ENCODE data around the gene PDZD7. TPM values are rescaled to one million over a fixed set of nuclear protein-coding genes. Genes with fewer than 3 reads are reported as not detected.

The PDZD7 gene
- total and polyA plus RNA-seq, 9 of the 15 experiments (the other 6 are each of a cell fraction or from before 2014, with no cell fraction given) = 0.04 to 0.24 (median 0.08) TPM; not detected in 3

DNA sequence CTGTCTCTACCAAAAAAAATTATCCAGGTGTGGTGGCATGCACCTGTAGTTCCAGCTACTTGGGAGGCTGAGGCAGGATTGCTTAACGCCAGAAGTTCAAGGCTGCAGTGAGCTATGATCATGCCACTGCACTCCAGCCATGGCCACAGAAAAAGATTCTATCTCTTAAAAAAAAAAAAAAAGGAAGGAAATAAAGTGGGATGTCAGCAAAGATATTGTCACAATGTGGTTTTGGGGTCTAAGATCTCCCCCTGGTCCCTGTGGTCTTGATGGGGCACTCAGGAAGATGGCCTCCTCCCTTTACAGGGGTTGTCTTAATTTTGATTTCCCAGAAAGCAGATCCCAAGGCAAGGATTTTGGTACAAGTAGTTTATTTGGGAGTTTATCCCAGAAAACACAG lies 23.4 kb upstream of the PDZD7 start:
- no peak for TF ChIP-seq FOSL1 (tag; conservative IDR thresholded peaks at IDR 0.05)
- no peak for TF ChIP-seq PTBP1 (IDR thresholded peaks at IDR 0.05; ENCODE audit: low read depth, low read length)
- no peak for TF ChIP-seq NR4A1 (CRISPR knock-in tag; IDR thresholded peaks at IDR 0.05)
- no peak for TF ChIP-seq NR4A1 (tag; IDR thresholded peaks at IDR 0.05)
- TF ChIP-seq ADNP (tag; IDR thresholded peaks at IDR 0.05) = no peak
- no peak for TF ChIP-seq CREB1 (IDR thresholded peaks at IDR 0.05)
- no peak for TF ChIP-seq CREB1 (CRISPR knock-in tag; IDR thresholded peaks at IDR 0.05)
- no peak for TF ChIP-seq SREBF1 (IDR thresholded peaks at IDR 0.05; ENCODE audit: borderline replicate concordance, low read depth, low read length)
- no peak for TF ChIP-seq CSDE1 (IDR thresholded peaks at IDR 0.05)
- TF ChIP-seq MTF1 (CRISPR knock-in tag; IDR thresholded peaks at IDR 0.05; ENCODE audit: borderline replicate concordance) = no peak
- TF ChIP-seq, protein P1, sequence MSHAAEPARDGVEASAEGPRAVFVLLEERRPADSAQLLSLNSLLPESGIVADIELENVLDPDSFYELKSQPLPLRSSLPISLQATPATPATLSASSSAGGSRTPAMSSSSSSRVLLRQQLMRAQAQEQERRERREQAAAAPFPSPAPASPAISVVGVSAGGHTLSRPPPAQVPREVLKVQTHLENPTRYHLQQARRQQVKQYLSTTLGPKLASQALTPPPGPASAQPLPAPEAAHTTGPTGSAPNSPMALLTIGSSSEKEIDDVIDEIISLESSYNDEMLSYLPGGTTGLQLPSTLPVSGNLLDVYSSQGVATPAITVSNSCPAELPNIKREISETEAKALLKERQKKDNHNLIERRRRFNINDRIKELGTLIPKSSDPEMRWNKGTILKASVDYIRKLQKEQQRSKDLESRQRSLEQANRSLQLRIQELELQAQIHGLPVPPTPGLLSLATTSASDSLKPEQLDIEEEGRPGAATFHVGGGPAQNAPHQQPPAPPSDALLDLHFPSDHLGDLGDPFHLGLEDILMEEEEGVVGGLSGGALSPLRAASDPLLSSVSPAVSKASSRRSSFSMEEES (CRISPR knock-in tag; IDR thresholded peaks at IDR 0.05) = no peak
- TF ChIP-seq KAT2B (IDR thresholded peaks at IDR 0.05; ENCODE audit: low read depth, low read length) = no peak
- no peak for TF ChIP-seq ZNF695 (CRISPR knock-in tag; IDR thresholded peaks at IDR 0.05)
- no peak for TF ChIP-seq NELFE (IDR thresholded peaks at IDR 0.05; ENCODE audit: insufficient read depth, insufficient read length)
- no peak for TF ChIP-seq NFIC (IDR thresholded peaks at IDR 0.05)
- TF ChIP-seq, protein P2, sequence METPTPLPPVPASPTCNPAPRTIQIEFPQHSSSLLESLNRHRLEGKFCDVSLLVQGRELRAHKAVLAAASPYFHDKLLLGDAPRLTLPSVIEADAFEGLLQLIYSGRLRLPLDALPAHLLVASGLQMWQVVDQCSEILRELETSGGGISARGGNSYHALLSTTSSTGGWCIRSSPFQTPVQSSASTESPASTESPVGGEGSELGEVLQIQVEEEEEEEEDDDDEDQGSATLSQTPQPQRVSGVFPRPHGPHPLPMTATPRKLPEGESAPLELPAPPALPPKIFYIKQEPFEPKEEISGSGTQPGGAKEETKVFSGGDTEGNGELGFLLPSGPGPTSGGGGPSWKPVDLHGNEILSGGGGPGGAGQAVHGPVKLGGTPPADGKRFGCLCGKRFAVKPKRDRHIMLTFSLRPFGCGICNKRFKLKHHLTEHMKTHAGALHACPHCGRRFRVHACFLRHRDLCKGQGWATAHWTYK (CRISPR knock-in tag; IDR thresholded peaks at IDR 0.05) = no peak
- TF ChIP-seq HMGXB4 (CRISPR knock-in tag; IDR thresholded peaks at IDR 0.05) = no peak
- no peak for TF ChIP-seq ZNF224 (CRISPR knock-in tag; IDR thresholded peaks at IDR 0.05)
- no peak for TF ChIP-seq ZNF311 (CRISPR knock-in tag; IDR thresholded peaks at IDR 0.05)
- no peak for TF ChIP-seq PHF21A (IDR thresholded peaks at IDR 0.05; ENCODE audit: borderline replicate concordance, low read depth)
- TF ChIP-seq XRCC5 (IDR thresholded peaks at IDR 0.05; ENCODE audit: low read depth, low read length) = no peak
- TF ChIP-seq WHSC1 (IDR thresholded peaks at IDR 0.05; ENCODE audit: low read length) = no peak
- Histone ChIP-seq H3K4me2 (ENCODE audit: insufficient read depth, low read length) (no peak overlapping the region), H3K4me1 (replicated peaks in 1 of 2; ENCODE audit: control insufficient read depth in 2 of 2, insufficient read depth in 2 of 2, low read length in 2 of 2) (peaks cover 5 to 13% of the 10 kb centered on the region in 2 experiments; a peak in 4 of 5 replicates), H3K36me3 (ENCODE audit: control insufficient read depth, insufficient read depth, low read length) (peaks cover 24% of the 10 kb centered on the region; the same call in 2 of the 3 replicates), H3K79me2 (ENCODE audit: control insufficient read depth, insufficient read depth, low read length) (peaks cover 34% of the 10 kb centered on the region), H3K27ac (ENCODE audit: extremely low read depth, low read depth, low read length) (no peak overlapping the region), H3K9me1 (ENCODE audit: control insufficient read depth, insufficient read depth, low read length) (no peaks in the 10 kb centered on the region), H3K9me3 (replicated peaks; ENCODE audit: control insufficient read depth, insufficient read depth, low read depth, low read length) (no peaks in the 10 kb centered on the region), H3K4me3 (no peak overlapping the region), H2AFZ (ENCODE audit: low read depth, low read length) (no peak overlapping the region), H3K27me3 (ENCODE audit: control insufficient read depth in 2 of 2, insufficient read depth in 2 of 2, low read length in 2 of 2) (no peaks in the 10 kb centered on the region), H4K20me1 (replicated peaks; ENCODE audit: control insufficient read depth, insufficient read depth, low read length) (no peaks in the 10 kb centered on the region), H3K9ac (ENCODE audit: insufficient read depth in 1 of 2, low read depth in 2 of 2, low read length in 2 of 2) (no peak overlapping the region)
- ChIA-PET POLR2A (interaction anchor here (0.6 kb wide), 2 partner anchors 764 to 1552 kb away, joined by 3 to 5 read pairs; partner anchors contain the start of gene OGA), CTCF (ENCODE audit: low intra/inter-chr PET ratio) (interaction anchor here (0.6 kb wide), 1 partner anchor 13 kb away, joined by 3 read pairs; no protein-coding TSS in a partner anchor)
- FAIRE-seq = no peak
- in situ Hi-C loops (cut with MboI) (no loop called here), intact Hi-C loops (cut with micrococcal nuclease) (no loop called here)
- 83% methylated on average over 1 of the region's 1 CpG for WGBS (ENCODE audit: insufficient coverage, low coverage, missing lambda C conversion rate)
- ATAC-seq = no peak
- DNase-seq (ENCODE audit: extremely low read depth in 1 of 4, low spot score in 3 of 4) = no peak
- BruUV-seq (replicated peaks) = no TSS peak
